ENCODE data around the gene SLC16A8. TPM values are rescaled to one million over a fixed set of nuclear protein-coding genes. Genes with fewer than 3 reads are reported as not detected.

The SLC16A8 gene
- total and polyA plus RNA-seq, 9 of the 15 experiments (the other 6 are each of a cell fraction or from before 2014, with no cell fraction given): not detected

DNA sequence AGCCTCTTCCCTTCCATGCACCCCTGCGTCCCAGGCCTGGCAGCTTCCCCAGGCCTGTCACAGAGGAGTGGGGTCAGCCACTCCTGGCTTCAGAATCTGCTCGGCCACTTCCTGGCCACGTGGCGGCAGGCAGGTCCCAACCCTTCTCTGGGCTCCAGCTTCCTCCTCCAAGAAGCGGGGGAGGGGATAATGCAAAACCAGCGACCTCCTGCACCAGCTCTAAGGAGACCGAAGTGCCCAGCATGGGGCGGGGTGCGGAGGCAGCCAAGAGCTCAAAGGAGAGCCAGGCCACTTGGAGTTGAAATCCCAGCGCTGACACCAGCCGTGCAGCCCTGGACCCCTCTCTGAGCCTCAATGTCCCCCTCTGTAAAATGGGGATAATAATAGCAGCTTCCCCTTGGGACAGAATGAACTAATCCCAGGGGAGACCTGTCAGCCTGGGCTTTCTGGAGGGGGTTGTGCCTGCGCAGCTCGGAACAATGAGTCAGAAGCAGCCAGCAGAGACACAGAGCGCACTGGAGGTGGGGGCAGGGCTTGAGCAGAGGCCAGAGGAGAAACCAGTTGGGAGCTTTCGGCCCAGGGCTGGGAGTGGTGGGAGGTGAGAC lies 49.6 kb downstream of the SLC16A8 start (continued):
- no peak for TF ChIP-seq TGIF2 (CRISPR knock-in tag; IDR thresholded peaks at IDR 0.05)
- TF ChIP-seq ETV5 (CRISPR knock-in tag; IDR thresholded peaks at IDR 0.05; ENCODE audit: low read depth): no peak; the same call in 1 of the 2 replicates
- TF ChIP-seq, protein P1, sequence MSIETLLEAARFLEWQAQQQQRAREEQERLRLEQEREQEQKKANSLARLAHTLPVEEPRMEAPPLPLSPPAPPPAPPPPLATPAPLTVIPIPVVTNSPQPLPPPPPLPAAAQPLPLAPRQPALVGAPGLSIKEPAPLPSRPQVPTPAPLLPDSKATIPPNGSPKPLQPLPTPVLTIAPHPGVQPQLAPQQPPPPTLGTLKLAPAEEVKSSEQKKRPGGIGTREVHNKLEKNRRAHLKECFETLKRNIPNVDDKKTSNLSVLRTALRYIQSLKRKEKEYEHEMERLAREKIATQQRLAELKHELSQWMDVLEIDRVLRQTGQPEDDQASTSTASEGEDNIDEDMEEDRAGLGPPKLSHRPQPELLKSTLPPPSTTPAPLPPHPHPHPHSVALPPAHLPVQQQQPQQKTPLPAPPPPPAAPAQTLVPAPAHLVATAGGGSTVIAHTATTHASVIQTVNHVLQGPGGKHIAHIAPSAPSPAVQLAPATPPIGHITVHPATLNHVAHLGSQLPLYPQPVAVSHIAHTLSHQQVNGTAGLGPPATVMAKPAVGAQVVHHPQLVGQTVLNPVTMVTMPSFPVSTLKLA (conservative IDR thresholded peaks at IDR 0.05): peak; percentile 82 to 84
- no peak for TF ChIP-seq PRMT5 (CRISPR knock-in tag; IDR thresholded peaks at IDR 0.05)
- no peak for TF ChIP-seq TFAM (CRISPR knock-in tag; conservative IDR thresholded peaks at IDR 0.05)
- TF ChIP-seq, protein P2, sequence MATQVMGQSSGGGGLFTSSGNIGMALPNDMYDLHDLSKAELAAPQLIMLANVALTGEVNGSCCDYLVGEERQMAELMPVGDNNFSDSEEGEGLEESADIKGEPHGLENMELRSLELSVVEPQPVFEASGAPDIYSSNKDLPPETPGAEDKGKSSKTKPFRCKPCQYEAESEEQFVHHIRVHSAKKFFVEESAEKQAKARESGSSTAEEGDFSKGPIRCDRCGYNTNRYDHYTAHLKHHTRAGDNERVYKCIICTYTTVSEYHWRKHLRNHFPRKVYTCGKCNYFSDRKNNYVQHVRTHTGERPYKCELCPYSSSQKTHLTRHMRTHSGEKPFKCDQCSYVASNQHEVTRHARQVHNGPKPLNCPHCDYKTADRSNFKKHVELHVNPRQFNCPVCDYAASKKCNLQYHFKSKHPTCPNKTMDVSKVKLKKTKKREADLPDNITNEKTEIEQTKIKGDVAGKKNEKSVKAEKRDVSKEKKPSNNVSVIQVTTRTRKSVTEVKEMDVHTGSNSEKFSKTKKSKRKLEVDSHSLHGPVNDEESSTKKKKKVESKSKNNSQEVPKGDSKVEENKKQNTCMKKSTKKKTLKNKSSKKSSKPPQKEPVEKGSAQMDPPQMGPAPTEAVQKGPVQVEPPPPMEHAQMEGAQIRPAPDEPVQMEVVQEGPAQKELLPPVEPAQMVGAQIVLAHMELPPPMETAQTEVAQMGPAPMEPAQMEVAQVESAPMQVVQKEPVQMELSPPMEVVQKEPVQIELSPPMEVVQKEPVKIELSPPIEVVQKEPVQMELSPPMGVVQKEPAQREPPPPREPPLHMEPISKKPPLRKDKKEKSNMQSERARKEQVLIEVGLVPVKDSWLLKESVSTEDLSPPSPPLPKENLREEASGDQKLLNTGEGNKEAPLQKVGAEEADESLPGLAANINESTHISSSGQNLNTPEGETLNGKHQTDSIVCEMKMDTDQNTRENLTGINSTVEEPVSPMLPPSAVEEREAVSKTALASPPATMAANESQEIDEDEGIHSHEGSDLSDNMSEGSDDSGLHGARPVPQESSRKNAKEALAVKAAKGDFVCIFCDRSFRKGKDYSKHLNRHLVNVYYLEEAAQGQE (IDR thresholded peaks at IDR 0.05; ENCODE audit: borderline replicate concordance): peak; percentile 12; the same call in 1 of the 2 replicates
- TF ChIP-seq, protein P2 (CRISPR knock-in tag; IDR thresholded peaks at IDR 0.05; ENCODE audit: low read depth): no peak
- TF ChIP-seq, protein P3, sequence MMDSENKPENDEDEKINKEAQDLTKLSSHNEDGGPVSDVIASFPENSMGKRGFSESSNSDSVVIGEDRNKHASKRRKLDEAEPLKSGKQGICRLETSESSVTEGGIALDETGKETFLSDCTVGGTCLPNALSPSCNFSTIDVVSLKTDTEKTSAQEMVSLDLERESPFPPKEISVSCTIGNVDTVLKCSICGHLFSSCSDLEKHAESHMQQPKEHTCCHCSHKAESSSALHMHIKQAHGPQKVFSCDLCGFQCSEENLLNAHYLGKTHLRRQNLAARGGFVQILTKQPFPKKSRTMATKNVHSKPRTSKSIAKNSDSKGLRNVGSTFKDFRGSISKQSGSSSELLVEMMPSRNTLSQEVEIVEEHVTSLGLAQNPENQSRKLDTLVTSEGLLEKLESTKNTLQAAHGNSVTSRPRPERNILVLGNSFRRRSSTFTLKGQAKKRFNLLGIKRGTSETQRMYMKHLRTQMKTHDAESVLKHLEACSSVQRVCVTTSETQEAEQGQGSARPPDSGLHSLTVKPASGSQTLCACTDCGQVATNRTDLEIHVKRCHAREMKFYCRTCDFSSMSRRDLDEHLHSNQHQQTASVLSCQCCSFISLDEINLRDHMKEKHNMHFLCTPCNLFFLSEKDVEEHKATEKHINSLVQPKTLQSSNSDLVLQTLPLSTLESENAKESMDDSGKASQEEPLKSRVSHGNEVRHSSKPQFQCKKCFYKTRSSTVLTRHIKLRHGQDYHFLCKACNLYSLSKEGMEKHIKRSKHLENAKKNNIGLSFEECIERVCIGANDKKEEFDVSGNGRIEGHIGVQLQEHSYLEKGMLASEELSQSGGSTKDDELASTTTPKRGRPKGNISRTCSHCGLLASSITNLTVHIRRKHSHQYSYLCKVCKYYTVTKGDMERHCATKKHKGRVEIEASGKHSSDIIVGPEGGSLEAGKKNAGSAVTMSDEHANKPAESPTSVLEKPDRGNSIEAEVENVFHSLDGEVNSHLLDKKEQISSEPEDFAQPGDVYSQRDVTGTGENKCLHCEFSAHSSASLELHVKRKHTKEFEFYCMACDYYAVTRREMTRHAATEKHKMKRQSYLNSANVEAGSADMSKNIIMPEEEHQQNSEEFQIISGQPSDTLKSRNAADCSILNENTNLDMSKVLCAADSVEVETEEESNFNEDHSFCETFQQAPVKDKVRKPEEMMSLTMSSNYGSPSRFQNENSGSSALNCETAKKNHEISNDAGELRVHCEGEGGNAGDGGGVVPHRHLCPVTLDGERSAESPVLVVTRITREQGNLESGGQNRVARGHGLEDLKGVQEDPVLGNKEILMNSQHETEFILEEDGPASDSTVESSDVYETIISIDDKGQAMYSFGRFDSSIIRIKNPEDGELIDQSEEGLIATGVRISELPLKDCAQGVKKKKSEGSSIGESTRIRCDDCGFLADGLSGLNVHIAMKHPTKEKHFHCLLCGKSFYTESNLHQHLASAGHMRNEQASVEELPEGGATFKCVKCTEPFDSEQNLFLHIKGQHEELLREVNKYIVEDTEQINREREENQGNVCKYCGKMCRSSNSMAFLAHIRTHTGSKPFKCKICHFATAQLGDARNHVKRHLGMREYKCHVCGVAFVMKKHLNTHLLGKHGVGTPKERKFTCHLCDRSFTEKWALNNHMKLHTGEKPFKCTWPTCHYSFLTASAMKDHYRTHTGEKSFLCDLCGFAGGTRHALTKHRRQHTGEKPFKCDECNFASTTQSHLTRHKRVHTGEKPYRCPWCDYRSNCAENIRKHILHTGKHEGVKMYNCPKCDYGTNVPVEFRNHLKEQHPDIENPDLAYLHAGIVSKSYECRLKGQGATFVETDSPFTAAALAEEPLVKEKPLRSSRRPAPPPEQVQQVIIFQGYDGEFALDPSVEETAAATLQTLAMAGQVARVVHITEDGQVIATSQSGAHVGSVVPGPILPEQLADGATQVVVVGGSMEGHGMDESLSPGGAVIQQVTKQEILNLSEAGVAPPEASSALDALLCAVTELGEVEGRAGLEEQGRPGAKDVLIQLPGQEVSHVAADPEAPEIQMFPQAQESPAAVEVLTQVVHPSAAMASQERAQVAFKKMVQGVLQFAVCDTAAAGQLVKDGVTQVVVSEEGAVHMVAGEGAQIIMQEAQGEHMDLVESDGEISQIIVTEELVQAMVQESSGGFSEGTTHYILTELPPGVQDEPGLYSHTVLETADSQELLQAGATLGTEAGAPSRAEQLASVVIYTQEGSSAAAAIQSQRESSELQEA (IDR thresholded peaks at IDR 0.05; ENCODE audit: low read depth): no peak
